Measurements from ENCODE around the gene HIGD2B.
"Not testable (repeated sequence)": the region's sequence is repeated elsewhere in the genome, so short reads cannot be mapped to it uniquely, and the experiment has no call there.

Gene HIGD2B

GRCh38 chr15:72685925-72686794, at the start of gene HIGD2B, which contains the start of gene BBS4:
TSS of gene HIGD2B (minus strand) at chr15:72686182. CDS start at chr15:72676374, 9,808 bp downstream.
TSS of gene BBS4 (plus strand) at chr15:72686207. CDS start at chr15:72686228, 21 bp downstream.
- DNase-seq (ENCODE audit: low read depth in 2 of 2) = peak; percentile 78 to 81

- no peak for DNase-seq (ENCODE audit: low read depth in 2 of 2)
Measured at GRCh38 chr15:72735111-72735510, 49.1 kb upstream of the HIGD2B start.

- DNase-seq (ENCODE audit: low read depth in 2 of 2) = no peak
Measured at GRCh38 chr15:72733941-72734738, 48.2 kb upstream of the HIGD2B start.

- DNase-seq (ENCODE audit: low read depth in 2 of 2) = no peak
Measured at GRCh38 chr15:72732516-72732915, 46.5 kb upstream of the HIGD2B start.

- DNase-seq (ENCODE audit: low read depth in 2 of 2) = no peak
Measured at GRCh38 chr15:72732086-72732485, 46.1 kb upstream of the HIGD2B start.

- DNase-seq (ENCODE audit: low read depth in 2 of 2) = no peak
Measured at GRCh38 chr15:72728821-72729220, 42.8 kb upstream of the HIGD2B start.

GRCh38 chr15:72728249-72728648, 42.3 kb upstream of the HIGD2B start:
- not testable (repeated sequence) for DNase-seq (ENCODE audit: low read depth in 2 of 2)

GRCh38 chr15:72727154-72727553, 41.2 kb upstream of the HIGD2B start:
- no peak for DNase-seq (ENCODE audit: low read depth in 2 of 2)

GRCh38 chr15:72725851-72726250, 39.9 kb upstream of the HIGD2B start:
- not testable (repeated sequence) for DNase-seq (ENCODE audit: low read depth in 2 of 2)

GRCh38 chr15:72725446-72725845, 39.5 kb upstream of the HIGD2B start:
- DNase-seq (ENCODE audit: low read depth in 2 of 2) = no peak

- DNase-seq (ENCODE audit: low read depth in 2 of 2) = no peak
Measured at GRCh38 chr15:72724028-72724427, 38.0 kb upstream of the HIGD2B start.

GRCh38 chr15:72722071-72722696, 36.2 kb upstream of the HIGD2B start:
- peak; percentile 25 to 64 for DNase-seq (ENCODE audit: low read depth in 2 of 2)

GRCh38 chr15:72708551-72709303, 22.7 kb upstream of the HIGD2B start:
- not testable (repeated sequence) for DNase-seq (ENCODE audit: low read depth in 2 of 2)

- DNase-seq (ENCODE audit: low read depth in 2 of 2) = no peak
Measured at GRCh38 chr15:72706266-72706665, 20.3 kb upstream of the HIGD2B start.

GRCh38 chr15:72700076-72700475, 14.1 kb upstream of the HIGD2B start:
- DNase-seq (ENCODE audit: low read depth in 2 of 2) = no peak

GRCh38 chr15:72698938-72699337, 13.0 kb upstream of the HIGD2B start:
- DNase-seq (ENCODE audit: low read depth in 2 of 2) = no peak

GRCh38 chr15:72690938-72691337, 5.0 kb upstream of the HIGD2B start:
- no peak for DNase-seq (ENCODE audit: low read depth in 2 of 2)

- no peak for DNase-seq (ENCODE audit: low read depth in 2 of 2)
Measured at GRCh38 chr15:72688697-72689096, 2.7 kb upstream of the HIGD2B start.

GRCh38 chr15:72685301-72685924, 569 bp downstream of the HIGD2B start:
- DNase-seq (ENCODE audit: low read depth in 2 of 2) = no peak

GRCh38 chr15:72682772-72683171, 3.2 kb downstream of the HIGD2B start:
- no peak for DNase-seq (ENCODE audit: low read depth in 2 of 2)

GRCh38 chr15:72680931-72681330, 5.1 kb downstream of the HIGD2B start:
- DNase-seq (ENCODE audit: low read depth in 2 of 2) = no peak
